MM.1S (cell line): Measurements from ENCODE around the gene MYH11.

ENCODE experiments used
- DNase-seq: peaks from one replicate; pipeline ENCODE4 v3.0.0-alpha.2; 2015
- H2AFZ ChIP-seq: fragments of 300-600 bp; sonication (generic); 2 replicates; pipeline ENCODE4 v1.6.0; 2016; ENCODE audit warnings: antibody characterized with exemption, low read length
- H3F3A ChIP-seq: fragments of 300-600 bp; sonication (generic); 2 replicates; pipeline ENCODE4 v1.6.1; 2016; ENCODE audit warnings: mild to moderate bottlenecking, antibody characterized with exemption, low read length, moderate library complexity, mixed read lengths; ENCODE audit not compliant: insufficient read depth
- H3K27ac ChIP-seq: fragments of 300-600 bp; sonication (generic); 2 replicates; pipeline ENCODE4 v1.5.1; 2016; ENCODE audit warnings: mild to moderate bottlenecking, low read length
- H3K27me3 ChIP-seq: fragments of 300-600 bp; sonication (generic); replicated peaks from 2 replicates; pipeline ENCODE4 v1.6.0; 2016; ENCODE audit warnings: low read length; ENCODE audit not compliant: insufficient read depth
- H3K36me3 ChIP-seq: fragments of 300-600 bp; sonication (generic); replicated peaks from 2 replicates; pipeline ENCODE4 v1.6.1; 2016; ENCODE audit warnings: mild to moderate bottlenecking, low read length, mixed read lengths; ENCODE audit not compliant: insufficient read depth
- H3K4me1 ChIP-seq: fragments of 300-600 bp; sonication (generic); 2 replicates; pipeline ENCODE4 v1.6.1; 2016; ENCODE audit warnings: low read length, mixed read lengths
- H3K4me2 ChIP-seq: fragments of 300-600 bp; sonication (generic); 2 replicates; pipeline ENCODE4 v1.6.0; 2016; ENCODE audit warnings: low read depth, low read length
- H3K4me3 ChIP-seq: fragments of 300-600 bp; sonication (generic); 2 replicates; pipeline ENCODE4 v1.5.1; 2016; ENCODE audit warnings: low read length, mixed read lengths
- H3K79me2 ChIP-seq: fragments of 300-600 bp; sonication (generic); 2 replicates; pipeline ENCODE4 v1.6.1; 2016; ENCODE audit warnings: mixed run types, low read length, mixed read lengths
- H3K9ac ChIP-seq: fragments of 300-600 bp; sonication (generic); 2 replicates; pipeline ENCODE4 v1.6.1; 2016; ENCODE audit warnings: low read length, mixed read lengths
- H3K9me2 ChIP-seq: fragments of 300-600 bp; sonication (generic); replicated peaks from 2 replicates; pipeline ENCODE4 v1.6.1; 2016; ENCODE audit warnings: mild to moderate bottlenecking, low read length, mixed read lengths; ENCODE audit not compliant: insufficient read depth
- H3K9me3 ChIP-seq: fragments of 300-600 bp; sonication (generic); replicated peaks from 2 replicates; pipeline ENCODE4 v1.6.1; 2016; ENCODE audit warnings: mild to moderate bottlenecking, low read length, mixed read lengths; ENCODE audit not compliant: insufficient read depth
- H4K20me1 ChIP-seq: fragments of 300-600 bp; sonication (generic); 2 replicates; pipeline ENCODE4 v1.6.1; 2016; ENCODE audit warnings: mild to moderate bottlenecking, low read length, moderate library complexity, mixed read lengths; ENCODE audit not compliant: insufficient read depth
- CTCF ChIP-seq: fragments of 300-600 bp; sonication (generic); IDR thresholded peaks from 2 replicates; pipeline ENCODE4 v1.5.1; 2016; ENCODE audit warnings: antibody characterized with exemption, low read length, mixed read lengths
- EZH2 ChIP-seq: fragments of 300-600 bp; sonication (generic); optimal IDR thresholded peaks from 2 replicates; pipeline ENCODE3; 2017; ENCODE audit warnings: low read depth, mild to moderate bottlenecking, antibody characterized with exemption, low read length, mixed read lengths
- EZH2phosphoT487 ChIP-seq: fragments of 300-600 bp; sonication (generic); IDR thresholded peaks from 2 replicates; pipeline ENCODE4 v1.6.1; 2018; ENCODE audit warnings: antibody characterized with exemption, low read length

Gene MYH11

GRCh38 chr16:15773968-15774367, 82.9 kb downstream of the MYH11 start:
- Histone ChIP-seq H3K27ac (no peak overlapping the region), H3K4me3 (no peak overlapping the region), H3K4me2 (no peak overlapping the region), H3K9me3 (no peaks in the 10 kb centered on the region), H3K9me2 (no peaks in the 10 kb centered on the region), H3K27me3 (no peaks in the 10 kb centered on the region), H4K20me1 (no peaks in the 10 kb centered on the region), H3F3A (no peaks in the 10 kb centered on the region), H2AFZ (peak overlapping the region; percentile 9; the same call in 1 of the 2 replicates), H3K79me2 (no peaks in the 10 kb centered on the region), H3K4me1 (no peaks in the 10 kb centered on the region), H3K36me3 (no peaks in the 10 kb centered on the region), H3K9ac (no peak overlapping the region)
- TF ChIP-seq EZH2 = no peak
- TF ChIP-seq CTCF = no peak
- TF ChIP-seq EZH2phosphoT487 = no peak
- DNase-seq = no peak

GRCh38 chr16:15772579-15773293, 84.1 kb downstream of the MYH11 start:
- DNase-seq = no peak
- no peak overlapping the region for H3K27ac ChIP-seq
- H3K27me3 ChIP-seq = no peaks in the 10 kb centered on the region
- no peak overlapping the region for H2AFZ ChIP-seq
- TF ChIP-seq EZH2 = no peak
- no peak for TF ChIP-seq EZH2phosphoT487
- TF ChIP-seq CTCF = no peak
- H3K4me3 ChIP-seq = no peak overlapping the region
- H4K20me1 ChIP-seq = no peaks in the 10 kb centered on the region
- no peaks in the 10 kb centered on the region for H3F3A ChIP-seq
- no peaks in the 10 kb centered on the region for H3K9me3 ChIP-seq
- H3K79me2 ChIP-seq = no peaks in the 10 kb centered on the region
- H3K9me2 ChIP-seq = no peaks in the 10 kb centered on the region
- no peak overlapping the region for H3K4me2 ChIP-seq
- H3K4me1 ChIP-seq = no peaks in the 10 kb centered on the region
- H3K36me3 ChIP-seq = no peaks in the 10 kb centered on the region
- no peak overlapping the region for H3K9ac ChIP-seq

GRCh38 chr16:15771694-15772093, 85.1 kb downstream of the MYH11 start:
- Histone ChIP-seq H3K9ac (no peak overlapping the region), H3K27ac (no peak overlapping the region), H2AFZ (no peak overlapping the region), H3K79me2 (no peaks in the 10 kb centered on the region), H3K4me1 (no peaks in the 10 kb centered on the region), H3F3A (no peaks in the 10 kb centered on the region), H3K36me3 (no peaks in the 10 kb centered on the region), H3K4me3 (no peak overlapping the region), H3K9me3 (no peaks in the 10 kb centered on the region), H3K4me2 (no peak overlapping the region), H4K20me1 (no peaks in the 10 kb centered on the region), H3K9me2 (no peaks in the 10 kb centered on the region), H3K27me3 (no peaks in the 10 kb centered on the region)
- TF ChIP-seq EZH2 = no peak
- no peak for TF ChIP-seq CTCF
- no peak for TF ChIP-seq EZH2phosphoT487
- no peak for DNase-seq
